B cell (primary cell): ENCODE results near the gene UBQLN4. TPM values are rescaled to one million over a fixed set of nuclear protein-coding genes. Genes with fewer than 3 reads are reported as not detected.

Experiments
- ATAC-seq: fragments of 200-7000 bp; cut with Tn5 transposase; one replicate; pipeline ENCODE4 v1.10.0; 2021; ENCODE audit warnings: low read depth, mild to moderate bottlenecking, moderate number of reproducible peaks, moderate library complexity
- CTCF ChIA-PET: fragments of 350-600 bp; sonication (Branson Sonifier 250); formaldehyde crosslinking; loops from one replicate; lab custom pipeline; 2021; ENCODE audit warnings: antibody characterized with exemption, inconsistent platforms; lab: Charles Lee
- POLR2A ChIA-PET: fragments of 350-600 bp; sonication (Branson Sonifier 250); formaldehyde crosslinking; loops from one replicate; lab custom pipeline; 2021; ENCODE audit warnings: antibody characterized with exemption; lab: Charles Lee
- DNase-seq: peaks from one replicate; pipeline ENCODE4 v3.0.0; 2013
- H2AFZ ChIP-seq: 2 replicates; pipeline ENCODE4 v1.6.1; 2012; ENCODE audit warnings: mild to moderate bottlenecking, low read depth, low read length; ENCODE audit not compliant: insufficient read depth, poor library complexity, severe bottlenecking
- H3K27ac ChIP-seq, 2 donors: 1 replicate in 1 of 2; 2 replicates in 1 of 2; pipeline ENCODE4 v1.5.1; 2012 to 2013; ENCODE audit warnings: low read length in 2 of 2, mild to moderate bottlenecking in 2 of 2, moderate library complexity in 1 of 2
- H3K27me3 ChIP-seq, 4 experiments: fragments of 200-600 bp in 1 of 4; sonication (generic) in 1 of 4; replicated peaks in 1 of 4; 1 replicate in 2 of 4; 2 replicates in 2 of 4; pipeline versions ENCODE4 v1.6.1 to v1.7.0; 2013 to 2016; ENCODE audit warnings: low read length in 3 of 4, mild to moderate bottlenecking in 2 of 4, mixed read lengths in 1 of 4, moderate library complexity in 1 of 4; ENCODE audit not compliant: insufficient read depth in 4 of 4, control insufficient read depth in 3 of 4; ENCODE audit errors: control extremely low read depth in 1 of 4
- H3K36me3 ChIP-seq, 2 experiments: replicated peaks in 1 of 2; 1 replicate in 1 of 2; 2 replicates in 1 of 2; pipeline versions ENCODE4 v1.6.1 to v1.7.1; 2013; ENCODE audit warnings: low read length in 1 of 2; ENCODE audit not compliant: insufficient read depth in 2 of 2, control insufficient read depth in 1 of 2; ENCODE audit errors: control extremely low read depth in 1 of 2, extremely low read depth in 1 of 2
- H3K4me1 ChIP-seq, 2 donors: fragments of 200-600 bp in 1 of 2; sonication (generic) in 1 of 2; 1 replicate in 1 of 2; 2 replicates in 1 of 2; pipeline versions ENCODE4 v1.5.1 to v1.6.1; 2013 to 2017; ENCODE audit warnings: low read length in 2 of 2; ENCODE audit not compliant: control insufficient read depth in 2 of 2, insufficient read depth in 2 of 2
- H3K4me2 ChIP-seq: replicated peaks from 2 replicates; pipeline ENCODE3; 2012; ENCODE audit warnings: mild to moderate bottlenecking, low read depth, low read length; ENCODE audit not compliant: poor library complexity, severe bottlenecking
- H3K4me3 ChIP-seq, 5 experiments: fragments of 200-600 bp in 1 of 5; sonication (generic) in 1 of 5; 1 replicate in 3 of 5; 2 replicates in 2 of 5; pipeline versions ENCODE4 v1.5.1 to v1.7.0; 2011 to 2016; ENCODE audit warnings: low read length in 4 of 5, mild to moderate bottlenecking in 4 of 5, low read depth in 2 of 5, control low read depth in 1 of 5, moderate library complexity in 1 of 5; ENCODE audit not compliant: insufficient read depth in 1 of 5; ENCODE audit errors: control extremely low read depth in 1 of 5, extremely low read depth in 1 of 5
- H3K79me2 ChIP-seq: fragments of 200-600 bp; sonication (generic); one replicate; pipeline ENCODE4 v1.6.0; 2016; ENCODE audit warnings: low read length; ENCODE audit not compliant: control insufficient read depth, insufficient read depth
- H3K9ac ChIP-seq: fragments of 200-600 bp; sonication (generic); 2 replicates; pipeline ENCODE4 v1.6.1; 2017; ENCODE audit warnings: mild to moderate bottlenecking, low read length, moderate library complexity
- H3K9me3 ChIP-seq, 3 donors: one replicate each; pipeline versions ENCODE4 v1.6.1 to v1.7.1; 2013; ENCODE audit warnings: low read length in 2 of 3; ENCODE audit not compliant: control insufficient read depth in 2 of 3, insufficient read depth in 1 of 3; ENCODE audit errors: control extremely low read depth in 1 of 3
- H4K20me1 ChIP-seq: 2 replicates; pipeline ENCODE4 v1.6.0; 2012; ENCODE audit warnings: mild to moderate bottlenecking, low read length; ENCODE audit not compliant: insufficient read depth, control insufficient read depth, poor library complexity, severe bottlenecking
- H3K27ac Mint-ChIP-seq: one replicate; pipeline ENCODE4 v1.8.0; 2021; ENCODE audit warnings: mixed read lengths
- H3K27me3 Mint-ChIP-seq: one replicate; pipeline ENCODE4 v1.8.0; 2021; ENCODE audit warnings: mixed read lengths
- H3K4me1 Mint-ChIP-seq: one replicate; pipeline ENCODE4 v1.8.0; 2021; ENCODE audit warnings: mixed read lengths
- H3K4me3 Mint-ChIP-seq: one replicate; pipeline ENCODE4 v1.8.0; 2021; ENCODE audit warnings: mixed read lengths
- H3K9me3 Mint-ChIP-seq: one replicate; pipeline ENCODE4 v1.8.0; 2022; ENCODE audit warnings: mixed read lengths; ENCODE audit not compliant: insufficient read depth
- CTCF ChIP-seq: fragments of 200-600 bp; IDR thresholded peaks from one replicate; pipeline ENCODE4 v1.8.0; 2022; ENCODE audit warnings: antibody characterized with exemption, mild to moderate bottlenecking
- EZH2 ChIP-seq: IDR thresholded peaks from 2 replicates; pipeline ENCODE4 v1.6.1; 2012; ENCODE audit warnings: borderline replicate concordance, low read depth, mild to moderate bottlenecking, moderate library complexity, low read length; ENCODE audit not compliant: insufficient read depth, poor library complexity, severe bottlenecking
- WGBS: methylation state at CpG from one replicate; pipeline ENCODE4 v1.1.5; 2013; ENCODE audit warnings: missing lambda C conversion rate; ENCODE audit not compliant: insufficient coverage; 5-methylcytosine and 5-hydroxymethylcytosine counted together
- intact Hi-C: fragments of 100-400 bp; cut with micrococcal nuclease; formaldehyde crosslinking; loops from one replicate; pipeline ENCODE4 v1.10.0; 2022
- polyA plus RNA-seq: library from polyadenylated mRNA; depleted of rRNA; stranded (reverse); fragments of >200 nt; gene quantifications from 2 replicates; pipeline ENCODE4 v1.2.3, GENCODE V29; 2012
- total RNA-seq, 2 donors: library from RNA; stranded (reverse); fragments of 120-200 nt in 1 of 2; gene quantifications; 1 replicate in 1 of 2; 2 replicates in 1 of 2; pipeline versions ENCODE4 v1.2.3 to v1.2.4, GENCODE V29; 2013 to 2022

UBQLN4 gene
- total and polyA plus RNA-seq, 2 donors (not counting 1 experiment from before 2014, with no cell fraction given) = 20.9 to 39.0 TPM

GRCh38 chr1:156054500-156055280 lies 1.1 kb upstream of the UBQLN4 start, which contains the start of gene LAMTOR2:
Gene LAMTOR2 (plus strand): TSS chr1:156054782. CDS start chr1:156054890, 108 bp downstream.
- Mint-ChIP-seq H3K4me1 (peaks cover 32% of the 10 kb centered on the region), H3K27me3 (no peaks in the 10 kb centered on the region), H3K9me3 (no peaks in the 10 kb centered on the region), H3K27ac (peak within 1 kb of the TSS; percentile 92), H3K4me3 (peak within 1 kb of the TSS; percentile 92)
- Histone ChIP-seq H3K9me3 (no peaks in the 10 kb centered on the region), H4K20me1 (no peaks in the 10 kb centered on the region), H2AFZ (peak within 1 kb of the TSS; percentile 94), H3K36me3 (peaks cover 0 to 5% of the 10 kb centered on the region in 2 experiments), H3K9ac (peak within 1 kb of the TSS; percentile 79), H3K4me3 (peak within 1 kb of the TSS; percentile 78 to 99 (median 96)), H3K4me2 (peak within 1 kb of the TSS; percentile 91), H3K79me2 (peaks cover 12% of the 10 kb centered on the region), H3K27ac (peak within 1 kb of the TSS; percentile 77 to 85), H3K27me3 (no peaks in the 10 kb centered on the region), H3K4me1 (peaks cover 8 to 24% of the 10 kb centered on the region in 2 donors)
- DNase-seq (peak; percentile 94), ATAC-seq (peak; percentile 73)
- POLR2A ChIA-PET = interaction anchor here (0.7 kb wide), 1 partner anchor 76 kb away, joined by 3 read pairs; the partner anchor contains the start of gene ARHGEF2
- TF ChIP-seq EZH2 (no peak), CTCF (no peak)
- CTCF ChIA-PET = no interaction called here
- WGBS = 1% methylated on average over 50 of the region's 53 CpGs
- intact Hi-C loops = loop anchor here (1.0 to 5.0 kb wide), 7 partner anchors 28 to 782 kb away; partner anchors contain the start of genes ARHGEF2, CLK2, KHDC4 and MEX3A
